ENCODE measurements around the gene MTUS2.
"Not testable (repeated sequence)": the region's sequence is repeated elsewhere in the genome, so short reads cannot be mapped to it uniquely, and the experiment has no call there.

The MTUS2 gene

DNA sequence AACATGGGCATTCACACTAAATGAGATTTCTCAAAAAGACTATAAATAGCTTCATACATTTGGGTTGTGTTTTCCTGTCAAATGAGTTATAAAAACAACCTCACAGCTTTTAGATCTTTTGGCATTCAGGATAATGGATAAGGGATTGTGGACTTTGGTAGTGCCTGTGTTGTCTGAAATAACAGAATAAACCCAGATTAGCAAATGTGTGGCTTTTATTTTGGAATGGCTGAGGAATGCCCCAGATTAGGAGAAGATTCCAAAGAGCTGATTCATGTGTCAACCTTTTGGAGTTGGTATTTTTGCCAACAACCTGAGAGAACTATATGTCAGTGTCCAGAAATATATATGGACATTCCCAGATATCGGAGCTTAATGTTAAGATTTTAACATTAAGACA, 164.7 kb downstream of the MTUS2 start:
- no peak for DNase-seq (ENCODE audit: low read depth)

DNA sequence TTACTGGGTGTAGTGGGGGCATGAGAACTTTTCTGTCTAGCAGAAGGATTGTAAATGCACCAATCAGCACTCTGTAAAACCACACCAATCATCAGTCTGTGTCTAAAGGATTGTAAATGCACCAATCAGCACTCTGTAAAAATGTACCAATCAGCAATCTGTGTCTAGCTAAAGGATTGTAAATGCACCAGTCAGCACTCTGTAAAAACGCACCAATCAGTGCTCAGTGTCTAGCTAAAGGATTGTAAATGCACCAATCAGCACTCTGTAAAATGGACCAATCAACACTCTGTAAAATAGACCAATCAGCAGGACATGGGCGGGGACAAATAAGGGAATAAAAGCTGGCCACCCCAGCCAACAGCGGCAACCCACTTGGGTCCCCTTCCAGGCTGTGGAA, 170.2 kb downstream of the MTUS2 start:
- not testable (repeated sequence) for H3K4me3 ChIP-seq (ENCODE audit: low read length); DNase-seq (ENCODE audit: low read depth)

More for the DNA sequence above, 164.7 kb downstream of the MTUS2 start:
- TF ChIP-seq, protein P1, sequence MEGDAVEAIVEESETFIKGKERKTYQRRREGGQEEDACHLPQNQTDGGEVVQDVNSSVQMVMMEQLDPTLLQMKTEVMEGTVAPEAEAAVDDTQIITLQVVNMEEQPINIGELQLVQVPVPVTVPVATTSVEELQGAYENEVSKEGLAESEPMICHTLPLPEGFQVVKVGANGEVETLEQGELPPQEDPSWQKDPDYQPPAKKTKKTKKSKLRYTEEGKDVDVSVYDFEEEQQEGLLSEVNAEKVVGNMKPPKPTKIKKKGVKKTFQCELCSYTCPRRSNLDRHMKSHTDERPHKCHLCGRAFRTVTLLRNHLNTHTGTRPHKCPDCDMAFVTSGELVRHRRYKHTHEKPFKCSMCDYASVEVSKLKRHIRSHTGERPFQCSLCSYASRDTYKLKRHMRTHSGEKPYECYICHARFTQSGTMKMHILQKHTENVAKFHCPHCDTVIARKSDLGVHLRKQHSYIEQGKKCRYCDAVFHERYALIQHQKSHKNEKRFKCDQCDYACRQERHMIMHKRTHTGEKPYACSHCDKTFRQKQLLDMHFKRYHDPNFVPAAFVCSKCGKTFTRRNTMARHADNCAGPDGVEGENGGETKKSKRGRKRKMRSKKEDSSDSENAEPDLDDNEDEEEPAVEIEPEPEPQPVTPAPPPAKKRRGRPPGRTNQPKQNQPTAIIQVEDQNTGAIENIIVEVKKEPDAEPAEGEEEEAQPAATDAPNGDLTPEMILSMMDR (conservative IDR thresholded peaks at IDR 0.05; ENCODE audit: low read depth, low read length) = no peak
- H3K4me3 ChIP-seq (ENCODE audit: low read length) = no peak overlapping the region

DNA sequence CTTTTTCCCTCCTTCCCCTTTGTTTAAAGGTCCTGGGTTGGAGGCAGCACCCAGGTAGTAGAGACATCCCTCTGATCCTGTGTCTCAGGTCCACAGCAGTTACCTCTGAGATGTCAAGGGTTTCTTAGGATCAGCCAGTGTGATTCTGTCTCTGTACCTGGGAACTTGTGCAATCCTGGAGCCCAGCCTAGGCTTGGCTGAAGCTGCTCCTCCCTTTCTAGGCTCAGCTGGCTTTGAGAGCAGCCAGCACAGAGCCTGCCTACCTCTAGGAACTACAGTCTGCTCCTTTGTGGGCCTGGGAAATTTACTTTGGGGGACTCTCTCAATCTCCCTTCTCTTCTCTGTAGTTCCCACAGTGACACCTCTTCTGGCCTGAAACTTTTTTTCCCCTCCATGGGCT, 171.6 kb downstream of the MTUS2 start:
- H3K4me3 ChIP-seq (ENCODE audit: low read length) = no peak overlapping the region
- TF ChIP-seq, protein P1 (conservative IDR thresholded peaks at IDR 0.05; ENCODE audit: low read depth, low read length) = no peak

DNA sequence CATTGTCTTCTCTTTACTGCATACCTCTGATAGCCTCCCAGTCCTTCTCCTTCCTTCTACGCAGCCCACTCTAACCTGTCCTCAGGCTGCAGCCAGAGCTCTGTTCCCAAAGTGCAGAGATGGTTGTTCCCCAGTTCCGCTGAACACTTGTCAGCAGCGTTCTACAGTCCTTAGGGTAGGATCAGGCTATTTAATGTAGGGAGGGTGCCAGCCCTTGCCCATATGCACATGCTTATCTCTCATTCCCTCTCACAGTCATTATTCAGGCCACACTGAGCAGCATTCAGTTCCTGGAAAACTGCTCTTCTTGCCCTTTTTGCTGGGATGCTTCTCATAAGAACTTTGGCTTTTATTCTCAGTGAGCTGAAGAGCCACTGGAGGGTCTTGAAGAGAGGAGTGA, 180.7 kb downstream of the MTUS2 start:
- no peak for DNase-seq (ENCODE audit: low read depth)
- TF ChIP-seq, protein P1 (conservative IDR thresholded peaks at IDR 0.05; ENCODE audit: low read depth, low read length) = no peak

More for the DNA sequence above, 171.6 kb downstream of the MTUS2 start:
- no peak for DNase-seq (ENCODE audit: low read depth)

DNA sequence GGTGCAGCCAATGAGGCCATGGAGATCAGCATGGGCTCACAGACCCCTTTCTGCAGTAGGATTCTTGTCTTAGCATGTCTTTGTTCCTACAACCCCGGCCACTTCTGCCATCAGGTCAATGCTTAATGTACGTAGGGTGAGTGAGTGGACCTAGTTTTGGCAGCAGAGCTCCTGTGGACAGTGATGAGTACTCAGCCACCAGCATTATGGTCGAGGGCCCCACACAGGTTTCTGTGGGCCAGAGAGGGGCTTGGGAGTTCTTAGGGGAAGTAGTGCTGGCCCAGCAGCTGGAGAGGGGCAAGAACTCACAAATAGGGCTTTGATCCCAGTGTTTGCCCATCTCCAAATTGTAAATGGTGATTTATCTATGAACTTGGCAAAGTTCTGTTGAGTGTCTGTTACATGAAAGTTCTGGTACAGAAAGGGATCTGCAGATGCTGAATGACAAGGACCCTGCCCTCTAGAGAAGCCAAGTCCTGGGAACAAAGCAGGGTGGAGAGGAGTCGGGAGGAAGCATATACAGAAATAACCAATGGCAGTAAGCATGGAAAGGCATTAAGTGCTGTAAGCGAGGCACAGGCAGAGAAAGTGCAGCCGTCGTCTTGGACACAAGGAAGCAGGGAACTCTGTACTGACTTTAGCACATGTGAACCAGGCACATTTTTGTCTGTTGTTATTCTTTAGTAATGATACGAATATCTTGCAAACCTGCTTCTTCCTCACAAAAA, 185.1 kb downstream of the MTUS2 start:
- DNase-seq (ENCODE audit: low read depth) = no peak
- TF ChIP-seq, protein P1 (conservative IDR thresholded peaks at IDR 0.05; ENCODE audit: low read depth, low read length) = no peak

More for the DNA sequence above, 180.7 kb downstream of the MTUS2 start:
- no peak overlapping the region for H3K4me3 ChIP-seq (ENCODE audit: low read length)

DNA sequence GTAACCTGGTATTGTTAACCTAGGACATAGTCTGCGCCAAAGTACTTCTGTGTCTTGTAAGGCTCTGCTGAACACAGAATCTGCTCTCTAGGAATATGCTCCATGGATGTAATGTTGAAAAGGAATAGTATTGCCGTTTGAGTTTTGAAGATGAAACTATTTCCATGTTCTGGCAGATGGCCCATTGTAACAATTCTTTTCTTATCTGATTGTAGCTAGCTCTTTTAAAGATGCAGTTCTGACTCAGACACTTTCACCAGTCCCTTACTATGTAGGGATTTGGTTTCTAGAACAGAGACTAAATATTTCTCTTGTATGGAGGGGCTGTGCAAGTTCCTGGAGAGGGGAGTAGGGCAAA, 185.6 kb downstream of the MTUS2 start:
- no peak for DNase-seq (ENCODE audit: low read depth)
- no peak overlapping the region for H3K4me3 ChIP-seq (ENCODE audit: low read length)
- TF ChIP-seq, protein P1 (conservative IDR thresholded peaks at IDR 0.05; ENCODE audit: low read depth, low read length) = no peak

More for the DNA sequence above, 185.1 kb downstream of the MTUS2 start:
- no peak overlapping the region for H3K4me3 ChIP-seq (ENCODE audit: low read length)

DNA sequence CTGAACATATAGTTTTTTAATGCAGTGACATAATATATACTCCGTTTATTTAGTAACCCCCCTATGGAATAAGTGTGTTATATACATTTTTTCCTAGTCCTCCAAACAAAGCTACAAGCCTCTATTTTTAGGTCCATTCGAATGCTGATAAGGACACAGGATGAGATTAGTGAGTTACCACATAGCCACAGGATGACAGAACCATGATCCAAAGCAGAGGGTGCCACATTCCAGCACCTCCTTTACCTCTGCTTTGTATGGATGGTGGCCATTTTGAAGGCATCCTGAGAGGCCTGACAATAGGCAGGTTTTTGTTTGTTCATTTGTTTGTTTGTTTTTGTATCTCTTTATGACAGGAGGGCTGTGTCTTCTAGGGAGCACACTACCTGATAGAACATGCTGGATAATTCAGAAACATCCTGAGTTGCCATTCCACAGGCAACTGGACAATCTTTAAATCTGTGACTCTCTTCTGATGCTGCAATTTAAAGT, 186.3 kb downstream of the MTUS2 start:
- no peak for DNase-seq (ENCODE audit: low read depth)
- TF ChIP-seq, protein P1 (conservative IDR thresholded peaks at IDR 0.05; ENCODE audit: low read depth, low read length) = no peak
- no peak overlapping the region for H3K4me3 ChIP-seq (ENCODE audit: low read length)
